Thoracic aorta (tissue), 2 donors: ENCODE measurements around the gene IRF1. TPM values are rescaled to one million over a fixed set of nuclear protein-coding genes. Genes with fewer than 3 reads are reported as not detected.

ENCODE experiments used
- ATAC-seq: fragments of 150-250 bp; one replicate; pipeline ENCODE4 v1.8.0; 2017; ENCODE audit warnings: low read depth; ENCODE audit not compliant: insufficient number of reproducible peaks, low FRiP score
- DNase-seq: peaks from one replicate; pipeline ENCODE4 v3.0.0-alpha.2; 2020; ENCODE audit warnings: low spot score
- H3K27ac ChIP-seq, 2 donors: fragments of 200-600 bp; sonication (generic); 1 replicate in 1 of 2; 2 replicates in 1 of 2; pipeline ENCODE4 v1.5.1; 2016; ENCODE audit warnings: mild to moderate bottlenecking in 2 of 2, moderate library complexity in 2 of 2
- H3K27me3 ChIP-seq: fragments of 200-600 bp; sonication (generic); replicated peaks from 2 replicates; pipeline ENCODE4 v1.6.0; 2016; ENCODE audit warnings: mild to moderate bottlenecking; ENCODE audit not compliant: insufficient read depth
- H3K36me3 ChIP-seq: fragments of 200-600 bp; sonication (generic); one replicate; pipeline ENCODE4 v1.5.1; 2016
- H3K4me1 ChIP-seq, 2 donors: fragments of 200-600 bp; sonication (generic); 1 replicate in 1 of 2; 2 replicates in 1 of 2; pipeline versions ENCODE4 v1.5.1 to v1.6.0; 2016; ENCODE audit warnings: low read depth in 2 of 2, mild to moderate bottlenecking in 1 of 2; ENCODE audit not compliant: control insufficient read depth in 1 of 2
- H3K4me3 ChIP-seq: fragments of 200-600 bp; sonication (generic); 2 replicates; pipeline ENCODE4 v1.5.1; 2016; ENCODE audit warnings: mild to moderate bottlenecking
- H3K9me3 ChIP-seq: fragments of 200-600 bp; sonication (generic); 2 replicates; pipeline ENCODE4 v1.5.1; 2016
- CTCF ChIP-seq: fragments of 200-600 bp; sonication (generic); IDR thresholded peaks from one replicate; pipeline ENCODE4 v1.5.1; 2019; ENCODE audit warnings: antibody characterized with exemption
- total RNA-seq, 2 donors: library from RNA; depleted of rRNA; stranded (reverse); fragments of >200 nt; gene quantifications; one replicate each; pipeline versions ENCODE4 v1.1.0 to v1.2.3, GENCODE V29; 2016

Gene IRF1
- total RNA-seq, 2 donors from 2014 or later: 31.3 to 57.7 TPM

GRCh38 chr5:132454361-132454760 lies 36.2 kb downstream of the IRF1 start:
- H3K4me1 ChIP-seq: peaks cover 5 to 16% of the 10 kb centered on the region in 2 donors
- H3K36me3 ChIP-seq: no peaks in the 10 kb centered on the region
- H3K9me3 ChIP-seq: no peaks in the 10 kb centered on the region
- TF ChIP-seq CTCF: no peak
- no peak overlapping the region for H3K4me3 ChIP-seq
- DNase-seq: no peak
- no peak overlapping the region for H3K27ac ChIP-seq
- ATAC-seq: no peak
- no peaks in the 10 kb centered on the region for H3K27me3 ChIP-seq

GRCh38 chr5:132451387-132451786 lies 39.2 kb downstream of the IRF1 start:
- no peaks in the 10 kb centered on the region for H3K27me3 ChIP-seq
- peaks cover 7 to 22% of the 10 kb centered on the region in 2 donors for H3K4me1 ChIP-seq
- H3K36me3 ChIP-seq: no peaks in the 10 kb centered on the region
- H3K4me3 ChIP-seq: no peak overlapping the region
- no peak for ATAC-seq
- no peak overlapping the region for H3K27ac ChIP-seq
- no peaks in the 10 kb centered on the region for H3K9me3 ChIP-seq
- TF ChIP-seq CTCF: no peak
- no peak for DNase-seq

GRCh38 chr5:132449060-132449459 lies 41.5 kb downstream of the IRF1 start:
- Histone ChIP-seq H3K27ac (no peak overlapping the region), H3K27me3 (no peaks in the 10 kb centered on the region), H3K4me1 (peaks cover 18 to 36% of the 10 kb centered on the region in 2 donors), H3K36me3 (no peaks in the 10 kb centered on the region), H3K4me3 (no peak overlapping the region), H3K9me3 (no peaks in the 10 kb centered on the region)
- ATAC-seq (no peak), DNase-seq (no peak)
- no peak for TF ChIP-seq CTCF

GRCh38 chr5:132447196-132447595 lies 43.4 kb downstream of the IRF1 start:
- peaks cover 18 to 37% of the 10 kb centered on the region in 2 donors for H3K4me1 ChIP-seq
- H3K27me3 ChIP-seq: no peaks in the 10 kb centered on the region
- no peak overlapping the region for H3K4me3 ChIP-seq
- no peak overlapping the region for H3K27ac ChIP-seq
- DNase-seq (no peak), ATAC-seq (no peak)
- no peaks in the 10 kb centered on the region for H3K36me3 ChIP-seq
- no peaks in the 10 kb centered on the region for H3K9me3 ChIP-seq
- no peak for TF ChIP-seq CTCF

GRCh38 chr5:132446621-132447020 lies 44.0 kb downstream of the IRF1 start:
- Histone ChIP-seq H3K9me3 (no peaks in the 10 kb centered on the region), H3K27me3 (no peaks in the 10 kb centered on the region), H3K4me3 (no peak overlapping the region), H3K27ac (no peak overlapping the region), H3K36me3 (no peaks in the 10 kb centered on the region), H3K4me1 (peaks cover 18 to 37% of the 10 kb centered on the region in 2 donors)
- no peak for TF ChIP-seq CTCF
- ATAC-seq (peak; percentile 67), DNase-seq (no peak)
